Nephron progenitor cell (in vitro differentiated cells): Measurements from ENCODE around the gene FTO.
A peak's percentile ranks its signal among the peaks of the same experiment; 100 is the strongest.
"Not testable (repeated sequence)": the region's sequence is repeated elsewhere in the genome, so short reads cannot be mapped to it uniquely, and the experiment has no call there.

Experiments used
- DNase-seq: peaks from one replicate; pipeline ENCODE4 v3.0.0; 2021
- H3K27ac Mint-ChIP-seq: 2 replicates; pipeline ENCODE4 v1.8.0; 2021; ENCODE audit warnings: mild to moderate bottlenecking, moderate library complexity, mixed read lengths
- H3K27me3 Mint-ChIP-seq: 2 replicates; pipeline ENCODE4 v1.8.0; 2021; ENCODE audit warnings: mild to moderate bottlenecking, low read depth, mixed read lengths; ENCODE audit not compliant: poor library complexity
- H3K36me3 Mint-ChIP-seq: 2 replicates; pipeline ENCODE4 v1.8.0; 2021; ENCODE audit warnings: low read depth, mixed read lengths
- H3K4me1 Mint-ChIP-seq: 2 replicates; pipeline ENCODE4 v1.8.0; 2021; ENCODE audit warnings: mixed read lengths
- H3K4me3 Mint-ChIP-seq: 2 replicates; pipeline ENCODE4 v1.8.0; 2021; ENCODE audit warnings: mild to moderate bottlenecking, moderate library complexity, mixed read lengths
- H3K9me3 Mint-ChIP-seq: 2 replicates; pipeline ENCODE4 v1.8.0; 2021; ENCODE audit warnings: mild to moderate bottlenecking, moderate library complexity, mixed read lengths
- TF ChIP-seq, protein P1 (sequence below): fragments of 200-600 bp; sonication (generic); IDR thresholded peaks from 2 replicates; pipeline ENCODE4 v1.5.0; 2021; ENCODE audit warnings: antibody characterized with exemption

FTO gene

GRCh38 chr16:53681354-53681753, 22.6 kb upstream of the FTO start:
- DNase-seq = no peak
- H3K4me1 Mint-ChIP-seq = peaks cover 35% of the 10 kb centered on the region
- TF ChIP-seq, protein P1, sequence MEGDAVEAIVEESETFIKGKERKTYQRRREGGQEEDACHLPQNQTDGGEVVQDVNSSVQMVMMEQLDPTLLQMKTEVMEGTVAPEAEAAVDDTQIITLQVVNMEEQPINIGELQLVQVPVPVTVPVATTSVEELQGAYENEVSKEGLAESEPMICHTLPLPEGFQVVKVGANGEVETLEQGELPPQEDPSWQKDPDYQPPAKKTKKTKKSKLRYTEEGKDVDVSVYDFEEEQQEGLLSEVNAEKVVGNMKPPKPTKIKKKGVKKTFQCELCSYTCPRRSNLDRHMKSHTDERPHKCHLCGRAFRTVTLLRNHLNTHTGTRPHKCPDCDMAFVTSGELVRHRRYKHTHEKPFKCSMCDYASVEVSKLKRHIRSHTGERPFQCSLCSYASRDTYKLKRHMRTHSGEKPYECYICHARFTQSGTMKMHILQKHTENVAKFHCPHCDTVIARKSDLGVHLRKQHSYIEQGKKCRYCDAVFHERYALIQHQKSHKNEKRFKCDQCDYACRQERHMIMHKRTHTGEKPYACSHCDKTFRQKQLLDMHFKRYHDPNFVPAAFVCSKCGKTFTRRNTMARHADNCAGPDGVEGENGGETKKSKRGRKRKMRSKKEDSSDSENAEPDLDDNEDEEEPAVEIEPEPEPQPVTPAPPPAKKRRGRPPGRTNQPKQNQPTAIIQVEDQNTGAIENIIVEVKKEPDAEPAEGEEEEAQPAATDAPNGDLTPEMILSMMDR = no peak
- no peak overlapping the region for H3K4me3 Mint-ChIP-seq
- H3K27ac Mint-ChIP-seq = no peak overlapping the region
- peaks cover 46% of the 10 kb centered on the region for H3K36me3 Mint-ChIP-seq
- H3K9me3 Mint-ChIP-seq = peaks cover 14% of the 10 kb centered on the region
- H3K27me3 Mint-ChIP-seq = no peaks in the 10 kb centered on the region

DNA sequence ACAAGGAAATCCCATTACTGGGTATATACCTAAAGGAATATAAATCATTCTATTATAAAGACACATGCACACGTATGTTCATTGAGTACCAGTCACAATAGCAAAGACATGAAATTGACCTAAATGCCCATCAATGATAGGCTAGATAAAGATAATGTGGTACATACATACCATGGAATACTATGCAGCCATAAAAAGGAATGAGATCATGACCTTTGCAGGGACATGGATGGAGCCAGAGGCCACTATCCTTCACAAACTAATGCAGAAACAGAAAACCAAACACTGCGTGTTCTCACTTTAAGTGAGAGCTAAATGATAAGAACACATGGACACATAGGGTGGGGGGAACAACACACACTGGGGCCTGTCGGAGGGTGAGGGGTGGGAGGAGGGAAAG, 18.6 kb upstream of the FTO start:
- Mint-ChIP-seq H3K9me3 (peaks cover 14% of the 10 kb centered on the region), H3K36me3 (peaks cover 43% of the 10 kb centered on the region)
- H3K4me1 Mint-ChIP-seq, H3K27ac Mint-ChIP-seq, DNase-seq, H3K4me3 Mint-ChIP-seq, H3K27me3 Mint-ChIP-seq: not testable (repeated sequence)

DNA sequence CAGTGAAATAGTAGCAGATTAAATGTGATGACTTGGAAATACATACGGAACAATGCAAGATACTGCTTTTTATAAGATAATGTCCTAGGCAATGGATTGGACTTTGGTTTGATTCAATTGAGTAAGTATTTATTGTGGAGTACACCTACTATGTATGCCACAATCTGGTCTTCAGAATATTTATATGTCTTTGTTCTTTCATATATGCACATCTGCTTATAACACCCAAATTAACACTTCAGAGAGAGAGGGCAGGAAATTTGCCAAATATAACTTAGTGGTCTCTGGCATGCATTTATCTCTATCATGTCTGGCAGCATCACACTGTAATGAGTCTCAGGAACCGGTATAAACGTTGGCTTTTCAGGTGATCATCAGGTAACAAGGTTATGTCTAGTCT, 17.2 kb upstream of the FTO start:
- no peak for DNase-seq
- no peaks in the 10 kb centered on the region for H3K4me1 Mint-ChIP-seq
- H3K4me3 Mint-ChIP-seq = no peak overlapping the region
- peaks cover 14% of the 10 kb centered on the region for H3K9me3 Mint-ChIP-seq
- TF ChIP-seq, protein P1 = no peak
- peaks cover 46% of the 10 kb centered on the region for H3K36me3 Mint-ChIP-seq
- no peaks in the 10 kb centered on the region for H3K27me3 Mint-ChIP-seq
- H3K27ac Mint-ChIP-seq = no peak overlapping the region

GRCh38 chr16:53689636-53690035, 14.3 kb upstream of the FTO start:
- no peak for DNase-seq
- Mint-ChIP-seq H3K9me3 (peaks cover 10% of the 10 kb centered on the region), H3K36me3 (peaks cover 46% of the 10 kb centered on the region), H3K4me1 (peaks cover 5% of the 10 kb centered on the region), H3K4me3 (no peak overlapping the region), H3K27ac (peak overlapping the region; percentile 13), H3K27me3 (no peaks in the 10 kb centered on the region)
- TF ChIP-seq, protein P1 = no peak

DNA sequence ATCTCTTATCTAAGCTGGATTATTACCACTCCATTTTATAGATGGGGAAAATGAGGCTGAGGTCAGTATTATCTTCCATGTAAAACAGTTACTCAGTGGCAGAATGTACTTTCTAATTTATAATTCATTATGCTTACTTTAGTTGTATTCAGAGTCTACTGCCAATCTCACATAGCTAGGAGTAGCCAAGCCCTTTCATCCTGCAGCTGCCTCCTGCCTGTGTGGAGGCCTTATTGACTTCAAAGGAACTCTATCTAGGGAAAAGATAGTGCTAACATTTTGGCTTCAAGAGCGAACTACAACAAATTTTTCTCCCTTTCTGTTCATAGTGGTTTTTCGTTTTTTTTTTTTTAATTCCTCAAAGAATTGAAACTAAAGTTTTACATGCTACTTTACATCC, 13.2 kb upstream of the FTO start:
- no peaks in the 10 kb centered on the region for H3K27me3 Mint-ChIP-seq
- TF ChIP-seq, protein P1 = no peak
- H3K4me3 Mint-ChIP-seq = no peak overlapping the region
- DNase-seq = no peak
- H3K4me1 Mint-ChIP-seq = peaks cover 5% of the 10 kb centered on the region
- peak overlapping the region; percentile 36 for H3K27ac Mint-ChIP-seq
- H3K9me3 Mint-ChIP-seq = no peaks in the 10 kb centered on the region
- H3K36me3 Mint-ChIP-seq = peaks cover 44% of the 10 kb centered on the region

- TF ChIP-seq, protein P1 = peak; percentile 38
- peaks cover 13% of the 10 kb centered on the region for H3K9me3 Mint-ChIP-seq
- peak; percentile 40 for DNase-seq
- no peaks in the 10 kb centered on the region for H3K27me3 Mint-ChIP-seq
- peaks cover 5% of the 10 kb centered on the region for H3K4me1 Mint-ChIP-seq
- no peak overlapping the region for H3K4me3 Mint-ChIP-seq
- H3K27ac Mint-ChIP-seq = no peak overlapping the region
- peaks cover 48% of the 10 kb centered on the region for H3K36me3 Mint-ChIP-seq
Measured at GRCh38 chr16:53692146-53692545, 11.8 kb upstream of the FTO start.
